ENCODE data around the gene STH. TPM values are rescaled to one million over a fixed set of nuclear protein-coding genes. Genes with fewer than 3 reads are reported as not detected.

Gene STH
- total and polyA plus RNA-seq, 9 of the 15 experiments (the other 6 are each of a cell fraction or from before 2014, with no cell fraction given) = not detected

DNA sequence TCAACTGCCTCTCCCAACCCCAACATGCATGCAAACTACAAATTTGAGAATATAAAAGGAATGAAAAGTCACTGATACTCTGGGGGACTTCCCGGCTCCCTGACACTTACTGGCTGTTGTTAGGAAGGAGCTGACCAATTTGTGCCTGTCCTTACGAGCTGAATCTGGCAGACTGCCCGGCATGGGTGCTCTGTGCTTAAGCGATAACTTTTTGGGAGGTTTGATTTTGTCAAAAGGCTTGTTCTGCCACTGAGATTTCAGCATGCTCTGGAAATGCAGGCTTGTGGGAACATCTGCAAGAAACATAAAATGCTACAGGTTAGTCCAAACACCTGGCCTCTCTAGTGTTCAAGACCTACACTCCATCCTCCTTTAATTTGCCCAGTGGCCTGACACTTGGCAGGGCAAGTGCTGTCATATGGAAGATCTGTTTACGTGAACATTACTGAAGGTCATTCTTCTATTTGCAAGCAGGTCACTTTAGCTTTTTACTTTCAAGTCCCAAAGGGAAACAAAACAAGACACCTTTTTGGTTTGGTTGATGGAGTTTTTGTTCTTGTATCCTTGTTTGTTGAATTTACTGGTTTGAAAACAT lies 40.6 kb downstream of the STH start (continued):
- TF ChIP-seq, protein P1, sequence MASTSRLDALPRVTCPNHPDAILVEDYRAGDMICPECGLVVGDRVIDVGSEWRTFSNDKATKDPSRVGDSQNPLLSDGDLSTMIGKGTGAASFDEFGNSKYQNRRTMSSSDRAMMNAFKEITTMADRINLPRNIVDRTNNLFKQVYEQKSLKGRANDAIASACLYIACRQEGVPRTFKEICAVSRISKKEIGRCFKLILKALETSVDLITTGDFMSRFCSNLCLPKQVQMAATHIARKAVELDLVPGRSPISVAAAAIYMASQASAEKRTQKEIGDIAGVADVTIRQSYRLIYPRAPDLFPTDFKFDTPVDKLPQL (IDR thresholded peaks at IDR 0.05; ENCODE audit: extremely low read depth, insufficient read length) = no peak
- TF ChIP-seq ZNF174 (CRISPR knock-in tag; IDR thresholded peaks at IDR 0.05) (no peak), RBM15 (IDR thresholded peaks at IDR 0.05; ENCODE audit: insufficient read depth, low read length) (no peak), ZNF431 (CRISPR knock-in tag; IDR thresholded peaks at IDR 0.05) (no peak), KDM1A (IDR thresholded peaks at IDR 0.05) (peak; percentile 62 to 79), FOXM1 (IDR thresholded peaks at IDR 0.05; ENCODE audit: low read depth) (no peak), FOXM1 (CRISPR knock-in tag; IDR thresholded peaks at IDR 0.05; ENCODE audit: low read depth) (no peak), NRF1 (conservative IDR thresholded peaks at IDR 0.05 in 1 of 2, IDR thresholded peaks at IDR 0.05 in 1 of 2) (no peak), ZNF717 (CRISPR knock-in tag; IDR thresholded peaks at IDR 0.05) (no peak), KDM4B (IDR thresholded peaks at IDR 0.05; ENCODE audit: borderline replicate concordance in 2 of 2, low read depth in 1 of 2) (no peak), IFI16 (CRISPR knock-in tag; IDR thresholded peaks at IDR 0.05) (no peak), TAL1 (IDR thresholded peaks at IDR 0.05) (peak; percentile 24; the same call in 1 of the 2 replicates), PRMT5 (CRISPR knock-in tag; IDR thresholded peaks at IDR 0.05) (no peak), GTF2F1 (IDR thresholded peaks at IDR 0.05; ENCODE audit: low read depth, low read length) (no peak), KAT8 (IDR thresholded peaks at IDR 0.05; ENCODE audit: low read depth) (no peak), PRPF4 (IDR thresholded peaks at IDR 0.05; ENCODE audit: insufficient read depth, low read depth, low read length, poor library complexity, severe bottlenecking) (no peak), FOSL1 (tag; conservative IDR thresholded peaks at IDR 0.05) (no peak)
- TF ChIP-seq, protein P2, sequence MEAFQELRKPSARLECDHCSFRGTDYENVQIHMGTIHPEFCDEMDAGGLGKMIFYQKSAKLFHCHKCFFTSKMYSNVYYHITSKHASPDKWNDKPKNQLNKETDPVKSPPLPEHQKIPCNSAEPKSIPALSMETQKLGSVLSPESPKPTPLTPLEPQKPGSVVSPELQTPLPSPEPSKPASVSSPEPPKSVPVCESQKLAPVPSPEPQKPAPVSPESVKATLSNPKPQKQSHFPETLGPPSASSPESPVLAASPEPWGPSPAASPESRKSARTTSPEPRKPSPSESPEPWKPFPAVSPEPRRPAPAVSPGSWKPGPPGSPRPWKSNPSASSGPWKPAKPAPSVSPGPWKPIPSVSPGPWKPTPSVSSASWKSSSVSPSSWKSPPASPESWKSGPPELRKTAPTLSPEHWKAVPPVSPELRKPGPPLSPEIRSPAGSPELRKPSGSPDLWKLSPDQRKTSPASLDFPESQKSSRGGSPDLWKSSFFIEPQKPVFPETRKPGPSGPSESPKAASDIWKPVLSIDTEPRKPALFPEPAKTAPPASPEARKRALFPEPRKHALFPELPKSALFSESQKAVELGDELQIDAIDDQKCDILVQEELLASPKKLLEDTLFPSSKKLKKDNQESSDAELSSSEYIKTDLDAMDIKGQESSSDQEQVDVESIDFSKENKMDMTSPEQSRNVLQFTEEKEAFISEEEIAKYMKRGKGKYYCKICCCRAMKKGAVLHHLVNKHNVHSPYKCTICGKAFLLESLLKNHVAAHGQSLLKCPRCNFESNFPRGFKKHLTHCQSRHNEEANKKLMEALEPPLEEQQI (IDR thresholded peaks at IDR 0.05) = no peak
- TF ChIP-seq, protein P3, sequence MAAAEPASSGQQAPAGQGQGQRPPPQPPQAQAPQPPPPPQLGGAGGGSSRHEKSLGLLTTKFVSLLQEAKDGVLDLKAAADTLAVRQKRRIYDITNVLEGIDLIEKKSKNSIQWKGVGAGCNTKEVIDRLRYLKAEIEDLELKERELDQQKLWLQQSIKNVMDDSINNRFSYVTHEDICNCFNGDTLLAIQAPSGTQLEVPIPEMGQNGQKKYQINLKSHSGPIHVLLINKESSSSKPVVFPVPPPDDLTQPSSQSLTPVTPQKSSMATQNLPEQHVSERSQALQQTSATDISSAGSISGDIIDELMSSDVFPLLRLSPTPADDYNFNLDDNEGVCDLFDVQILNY (CRISPR knock-in tag; IDR thresholded peaks at IDR 0.05) = no peak
- TF ChIP-seq, protein P4, sequence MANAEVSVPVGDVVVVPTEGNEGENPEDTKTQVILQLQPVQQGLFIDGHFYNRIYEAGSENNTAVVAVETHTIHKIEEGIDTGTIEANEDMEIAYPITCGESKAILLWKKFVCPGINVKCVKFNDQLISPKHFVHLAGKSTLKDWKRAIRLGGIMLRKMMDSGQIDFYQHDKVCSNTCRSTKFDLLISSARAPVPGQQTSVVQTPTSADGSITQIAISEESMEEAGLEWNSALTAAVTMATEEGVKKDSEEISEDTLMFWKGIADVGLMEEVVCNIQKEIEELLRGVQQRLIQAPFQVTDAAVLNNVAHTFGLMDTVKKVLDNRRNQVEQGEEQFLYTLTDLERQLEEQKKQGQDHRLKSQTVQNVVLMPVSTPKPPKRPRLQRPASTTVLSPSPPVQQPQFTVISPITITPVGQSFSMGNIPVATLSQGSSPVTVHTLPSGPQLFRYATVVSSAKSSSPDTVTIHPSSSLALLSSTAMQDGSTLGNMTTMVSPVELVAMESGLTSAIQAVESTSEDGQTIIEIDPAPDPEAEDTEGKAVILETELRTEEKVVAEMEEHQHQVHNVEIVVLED (CRISPR knock-in tag; IDR thresholded peaks at IDR 0.05) = no peak

All from K562 (cell line).